NCI-H128 (cell line): ENCODE data around the gene CNTNAP1.

Experiments used
- DNase-seq: peaks from one replicate; lab custom pipeline; 2025; ENCODE audit not compliant: unreplicated experiment; lab: John Stamatoyannopoulos, UW

Gene CNTNAP1

DNA sequence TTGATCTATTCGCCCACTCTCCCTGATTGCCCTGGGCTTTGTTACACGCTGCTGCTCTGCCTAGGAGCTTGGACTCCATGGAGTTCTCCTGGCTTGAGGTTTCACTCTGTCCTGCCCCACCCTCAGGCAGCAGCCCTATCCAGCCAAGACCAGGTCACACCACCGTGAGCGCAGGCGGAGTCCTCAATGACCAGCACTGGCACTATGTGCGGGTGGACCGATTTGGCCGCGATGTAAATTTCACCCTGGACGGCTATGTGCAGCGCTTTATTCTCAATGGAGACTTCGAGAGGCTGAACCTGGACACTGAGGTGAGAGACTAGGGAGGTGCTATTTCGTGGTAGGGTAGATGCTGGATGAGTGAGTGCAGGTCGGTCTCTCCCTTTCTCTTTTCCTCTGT lies 3.5 kb downstream of the CNTNAP1 start:
- no peak for DNase-seq

- DNase-seq = no peak
These were observed 4.3 kb downstream of the CNTNAP1 start for GRCh38 chr17:42686520-42687128.

- no peak for DNase-seq
These were observed 5.5 kb downstream of the CNTNAP1 start for GRCh38 chr17:42687707-42688320.

DNA sequence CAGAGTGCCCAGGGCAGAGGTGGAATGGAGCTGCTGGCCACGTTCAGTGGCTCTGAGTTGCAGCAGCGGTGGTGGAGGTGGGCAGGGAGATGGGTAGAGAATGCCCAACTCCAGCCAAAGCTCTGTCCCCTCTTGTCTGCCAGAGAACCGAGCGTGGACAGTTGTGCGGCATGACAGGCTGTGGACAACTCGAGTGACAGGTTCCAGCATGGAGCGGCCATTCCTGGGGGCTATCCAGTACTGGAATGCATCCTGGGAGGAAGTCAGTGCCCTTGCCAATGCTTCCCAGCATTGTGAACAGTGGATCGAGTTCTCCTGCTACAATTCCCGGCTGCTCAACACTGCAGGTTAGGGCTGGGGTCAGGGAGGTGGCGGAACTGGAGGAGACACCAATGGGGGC lies 8.3 kb downstream of the CNTNAP1 start:
- DNase-seq = no peak

DNA sequence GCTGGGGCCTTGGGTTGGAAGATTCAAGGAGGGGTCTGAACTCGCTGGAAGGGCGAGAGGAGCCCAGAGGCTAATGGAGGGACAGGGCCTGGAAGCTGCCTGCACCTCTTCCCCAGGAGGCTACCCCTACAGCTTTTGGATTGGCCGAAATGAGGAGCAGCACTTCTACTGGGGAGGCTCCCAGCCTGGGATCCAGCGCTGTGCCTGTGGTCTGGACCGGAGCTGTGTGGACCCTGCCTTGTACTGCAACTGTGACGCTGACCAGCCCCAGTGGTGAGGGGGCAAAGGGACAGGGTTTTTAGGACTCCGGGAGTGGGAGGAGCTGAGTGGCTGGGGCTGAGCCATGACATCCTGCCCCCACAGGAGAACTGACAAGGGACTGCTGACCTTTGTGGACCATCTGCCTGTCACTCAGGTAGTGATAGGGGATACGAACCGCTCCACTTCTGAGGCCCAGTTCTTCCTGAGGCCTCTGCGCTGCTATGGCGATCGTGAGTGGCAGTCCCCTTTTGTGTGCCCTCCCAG lies 8.8 kb downstream of the CNTNAP1 start:
- DNase-seq = no peak

DNA sequence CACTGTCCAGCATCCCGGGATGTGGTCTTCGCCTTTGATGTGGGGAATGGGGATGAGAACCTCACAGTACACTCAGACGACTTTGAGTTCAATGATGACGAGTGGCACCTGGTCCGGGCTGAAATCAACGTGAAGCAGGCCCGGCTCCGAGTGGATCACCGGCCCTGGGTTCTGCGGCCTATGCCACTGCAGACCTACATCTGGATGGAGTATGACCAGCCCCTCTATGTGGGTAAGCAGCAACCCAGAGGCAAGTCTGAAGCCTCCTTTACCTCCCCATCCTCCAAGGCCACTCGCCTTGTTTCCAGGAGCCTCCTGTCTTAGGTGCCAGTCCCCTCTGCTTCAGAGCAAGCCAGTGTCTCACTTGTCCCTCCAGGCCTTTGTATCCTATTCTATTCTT lies 10.2 kb downstream of the CNTNAP1 start:
- DNase-seq = no peak

GRCh38 chr17:42694524-42694923 lies 12.2 kb downstream of the CNTNAP1 start:
- DNase-seq = no peak

DNA sequence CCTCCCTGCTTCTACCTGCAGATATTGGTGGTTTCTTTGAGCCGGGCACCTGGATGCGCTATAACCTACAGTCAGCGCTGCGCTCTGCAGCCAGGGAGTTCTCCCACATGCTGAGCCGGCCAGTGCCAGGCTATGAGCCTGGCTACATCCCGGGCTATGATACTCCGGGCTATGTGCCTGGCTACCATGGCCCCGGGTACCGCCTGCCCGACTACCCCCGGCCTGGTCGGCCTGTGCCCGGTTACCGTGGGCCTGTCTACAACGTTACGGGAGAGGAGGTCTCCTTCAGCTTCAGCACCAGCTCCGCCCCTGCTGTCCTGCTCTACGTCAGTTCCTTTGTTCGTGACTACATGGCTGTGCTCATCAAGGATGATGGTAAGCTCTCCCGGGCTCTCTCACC lies 13.2 kb downstream of the CNTNAP1 start:
- DNase-seq = no peak

GRCh38 chr17:42697108-42697811 lies 14.9 kb downstream of the CNTNAP1 start:
- no peak for DNase-seq

- no peak for DNase-seq
These were observed 16.5 kb downstream of the CNTNAP1 start for GRCh38 chr17:42698736-42699414.

GRCh38 chr17:42699415-42699740 lies 17.0 kb downstream of the CNTNAP1 start:
- no peak for DNase-seq

GRCh38 chr17:42700586-42701289 lies 18.4 kb downstream of the CNTNAP1 start:
- DNase-seq = no peak

DNA sequence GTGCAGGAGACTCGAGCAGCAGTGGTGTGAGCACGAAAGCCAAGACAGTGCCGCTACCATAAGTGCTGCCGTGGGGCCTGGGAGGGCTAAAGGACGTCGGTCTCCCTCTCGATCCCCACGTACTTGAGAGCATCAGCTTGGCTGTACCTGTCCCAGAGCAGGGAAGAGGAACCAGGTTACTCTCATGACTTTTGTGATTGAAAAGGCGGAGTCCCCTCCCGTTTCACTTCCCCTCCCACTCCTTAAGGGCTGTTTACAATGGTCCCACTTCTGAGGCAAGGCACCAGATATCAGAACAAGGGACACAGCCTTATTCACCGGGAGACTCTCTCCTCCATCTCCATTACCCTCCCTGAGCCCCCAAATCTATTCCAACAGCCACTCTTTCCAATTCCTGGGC lies 20.1 kb downstream of the CNTNAP1 start:
- no peak for DNase-seq

GRCh38 chr17:42704490-42704836 lies 22.1 kb downstream of the CNTNAP1 start:
- DNase-seq = no peak

DNA sequence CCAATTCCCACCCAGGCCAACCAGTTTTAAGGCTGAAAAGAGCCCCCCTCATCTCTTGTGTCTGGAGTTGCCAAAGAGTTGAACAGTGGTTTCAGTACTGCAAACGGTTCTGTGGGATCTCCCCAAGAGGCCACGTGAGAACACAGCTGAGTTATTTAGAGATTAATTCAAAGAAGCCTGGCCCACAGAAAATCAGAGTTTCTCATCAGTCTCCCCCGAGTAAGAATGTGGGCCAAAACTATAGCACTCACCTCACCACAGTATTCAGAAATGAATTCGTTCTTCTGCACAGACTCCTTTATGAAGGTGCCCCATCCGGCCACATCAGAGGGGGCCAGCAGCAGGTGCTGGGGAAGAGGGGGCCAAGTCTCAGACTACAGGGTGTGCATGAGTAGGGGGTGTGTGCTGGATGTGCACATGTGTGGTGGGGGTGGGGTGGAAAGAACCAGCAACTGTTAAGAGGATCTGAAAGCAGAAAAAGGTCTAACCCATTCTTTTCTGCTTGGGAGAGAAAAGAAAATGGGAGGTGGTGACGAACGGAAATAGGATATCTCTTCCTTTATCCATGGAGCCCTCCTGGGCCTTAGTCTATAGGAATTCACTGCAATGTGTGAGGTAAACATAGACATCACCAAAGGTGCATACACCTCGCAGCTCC lies 22.6 kb downstream of the CNTNAP1 start:
- no peak for DNase-seq

- no peak for DNase-seq
These were observed 24.4 kb downstream of the CNTNAP1 start for GRCh38 chr17:42706732-42707131.

DNA sequence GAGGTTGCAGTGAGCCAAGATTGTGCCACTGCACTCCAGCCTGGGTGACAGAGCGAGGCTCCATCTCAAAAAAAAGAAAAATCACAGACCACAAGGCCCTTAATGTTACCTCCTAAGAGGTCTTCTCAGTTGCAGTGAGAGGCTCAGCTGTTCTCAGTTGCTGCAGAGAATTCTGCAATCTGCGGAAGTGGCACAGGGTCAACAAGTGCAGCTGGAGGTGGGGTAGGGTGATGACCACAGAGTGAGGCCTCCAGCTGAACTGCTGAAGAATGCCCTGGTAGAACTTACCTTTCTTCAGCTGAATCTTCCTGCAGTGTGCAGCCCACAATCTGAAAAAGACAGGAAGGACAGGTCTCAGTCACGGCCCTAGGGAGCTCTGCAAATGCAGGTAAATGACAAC lies 26.3 kb downstream of the CNTNAP1 start:
- DNase-seq = no peak

GRCh38 chr17:42709561-42709960 lies 27.2 kb downstream of the CNTNAP1 start:
- DNase-seq = no peak

DNA sequence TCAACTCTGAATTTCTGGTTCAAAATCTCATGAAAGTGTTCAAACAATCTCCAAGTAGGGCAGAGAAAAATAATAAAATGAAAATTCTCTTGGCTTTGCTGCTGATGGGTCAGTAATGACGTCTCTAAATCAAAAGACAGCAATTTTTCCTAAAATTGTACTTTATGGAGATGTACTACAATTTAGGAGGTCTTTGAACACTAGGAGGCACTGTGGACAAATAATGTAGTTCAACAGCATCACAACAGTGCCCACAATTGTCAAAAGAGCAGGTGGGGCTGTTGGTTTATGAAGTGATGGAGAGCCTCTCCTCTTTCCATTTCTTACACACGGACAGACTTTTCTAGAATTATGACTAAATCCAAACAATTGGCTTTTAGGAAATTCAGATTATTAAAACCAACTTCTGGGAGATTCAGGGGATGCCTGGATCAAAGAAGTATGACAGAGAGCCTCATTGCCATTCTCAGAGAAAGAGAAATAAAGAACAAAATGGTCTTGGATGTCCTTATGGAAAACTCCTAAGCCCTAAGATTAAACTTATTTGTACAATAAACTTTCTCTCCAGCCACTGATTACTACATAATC lies 38.8 kb downstream of the CNTNAP1 start:
- DNase-seq = peak; percentile 28

DNA sequence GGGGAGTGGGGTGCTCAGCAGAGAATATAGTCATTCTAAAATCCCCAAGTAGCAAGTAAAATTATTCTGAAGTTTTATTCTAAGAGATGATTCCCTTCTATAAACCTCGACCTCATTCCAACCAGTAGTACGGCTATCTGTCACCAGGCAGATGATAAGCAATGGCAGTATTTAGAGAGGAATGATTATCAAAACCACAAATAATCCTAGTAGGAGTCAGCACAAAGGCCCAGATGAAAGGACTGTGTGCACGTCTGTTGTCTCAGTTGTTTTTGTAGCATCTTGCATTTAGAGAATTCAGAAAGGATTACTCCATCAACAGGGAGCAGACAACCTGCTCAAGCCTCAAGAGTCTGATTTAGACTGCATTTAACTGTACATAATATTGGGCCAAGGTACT lies 41.3 kb downstream of the CNTNAP1 start:
- DNase-seq = no peak
